ENCODE measurements around the gene RASGRP2. TPM values are rescaled to one million over a fixed set of nuclear protein-coding genes. Genes with fewer than 3 reads are reported as not detected.
A peak's percentile ranks its signal among the peaks of the same experiment; 100 is the strongest.

RASGRP2 gene
- 0.48 TPM for polyA plus RNA-seq (2013, experiment 1 of 2; ENCODE audit: insufficient read length)
- 0.61 TPM for polyA plus RNA-seq (2013, experiment 2 of 2; ENCODE audit: insufficient read length)

DNA sequence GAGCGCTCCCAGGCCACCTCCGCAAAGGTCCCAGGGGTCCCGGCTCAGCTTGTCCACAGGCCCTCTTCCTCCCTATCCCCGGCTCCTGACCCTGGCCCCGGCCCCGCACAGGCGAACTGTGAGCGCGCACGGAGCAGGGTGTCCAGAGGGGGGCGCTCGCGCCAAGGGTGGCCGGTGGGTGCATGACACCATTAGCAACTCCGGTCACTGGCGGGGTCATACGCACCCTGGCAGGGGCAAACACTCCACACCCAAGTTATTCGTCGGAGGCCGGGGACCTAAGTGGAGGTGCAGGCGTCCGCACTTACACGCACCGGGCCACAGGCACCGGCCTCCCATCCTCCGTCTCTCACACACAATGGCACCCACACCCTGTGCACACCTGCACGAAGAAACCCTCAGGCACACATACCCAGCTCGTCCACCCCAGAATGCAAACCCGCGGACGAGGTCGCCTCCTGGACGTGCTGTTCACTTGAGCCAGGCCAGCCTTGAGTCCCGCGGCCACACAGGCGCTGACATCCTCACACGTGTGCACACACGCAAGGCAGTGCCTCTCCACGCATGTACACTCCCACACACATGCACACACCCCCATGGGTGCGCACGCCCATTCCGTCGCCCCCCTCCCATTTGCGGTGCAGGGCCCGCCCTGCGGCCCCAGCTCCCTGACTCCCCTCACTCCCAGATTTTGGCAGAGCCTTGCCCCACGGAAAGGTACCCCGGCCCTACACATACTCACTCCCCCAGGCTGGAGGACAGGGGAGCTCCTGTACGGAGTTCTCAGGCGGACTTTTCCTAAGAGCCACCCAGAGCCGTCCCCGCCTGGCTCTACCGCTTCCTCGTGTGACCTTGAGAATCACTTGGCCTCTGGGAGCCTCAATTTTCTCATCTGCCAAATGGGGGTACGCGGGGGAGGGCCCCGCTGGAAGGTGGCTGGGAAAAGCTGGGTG, at the start of gene RASGRP2:
Gene RASGRP2 (minus strand): TSS at position 552 of the 953 bp plus-strand sequence. CDS start 1,276 bp downstream, outside the sequence.
- no peak for DNase-seq

DNA sequence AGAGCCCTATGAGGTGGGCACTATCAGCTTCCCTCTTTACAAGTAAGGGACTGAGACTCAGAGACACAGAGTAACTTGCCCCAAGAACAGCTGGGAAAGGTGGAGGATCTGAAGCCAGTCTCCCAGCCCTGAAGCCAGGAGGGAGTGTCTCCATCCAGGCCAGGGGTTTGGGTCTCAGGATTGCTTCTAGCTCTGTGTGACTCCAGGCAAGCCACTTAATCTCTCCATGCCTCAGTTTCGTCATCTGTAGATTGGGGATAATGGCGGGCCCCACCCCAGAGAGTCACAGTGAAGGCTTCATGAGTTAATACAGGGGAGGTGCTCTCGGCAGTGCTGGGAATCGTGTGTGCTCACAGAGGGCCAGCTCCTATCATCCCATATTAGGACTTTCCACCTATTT, 48.5 kb upstream of the RASGRP2 start:
- DNase-seq, result no peak

DNA sequence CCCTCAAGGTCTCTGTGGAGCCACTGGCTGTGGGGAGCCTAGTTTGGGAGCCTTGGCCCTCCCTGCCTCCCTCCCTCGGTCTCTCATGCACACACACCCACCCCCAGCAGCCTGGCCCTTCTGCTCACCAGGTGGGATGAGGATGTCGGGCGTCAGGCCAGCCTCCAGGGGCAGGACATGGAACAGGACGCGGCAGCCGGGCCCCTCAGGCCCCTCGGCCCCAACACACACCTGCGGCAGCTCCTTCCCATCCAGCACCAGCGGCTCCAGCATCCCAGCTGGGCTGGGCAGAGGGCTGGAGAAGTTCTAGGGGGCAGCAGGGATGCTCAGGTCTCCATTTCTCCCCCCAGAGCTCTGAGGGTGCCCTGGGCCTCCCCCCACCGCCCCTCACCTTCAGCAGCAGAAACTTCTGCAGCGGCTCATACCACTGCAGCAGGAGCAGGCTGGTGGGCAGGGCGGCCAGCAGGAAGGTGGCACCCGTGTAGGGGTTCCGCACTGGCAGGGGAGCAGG, 47.9 kb upstream of the RASGRP2 start:
- DNase-seq, result no peak

DNA sequence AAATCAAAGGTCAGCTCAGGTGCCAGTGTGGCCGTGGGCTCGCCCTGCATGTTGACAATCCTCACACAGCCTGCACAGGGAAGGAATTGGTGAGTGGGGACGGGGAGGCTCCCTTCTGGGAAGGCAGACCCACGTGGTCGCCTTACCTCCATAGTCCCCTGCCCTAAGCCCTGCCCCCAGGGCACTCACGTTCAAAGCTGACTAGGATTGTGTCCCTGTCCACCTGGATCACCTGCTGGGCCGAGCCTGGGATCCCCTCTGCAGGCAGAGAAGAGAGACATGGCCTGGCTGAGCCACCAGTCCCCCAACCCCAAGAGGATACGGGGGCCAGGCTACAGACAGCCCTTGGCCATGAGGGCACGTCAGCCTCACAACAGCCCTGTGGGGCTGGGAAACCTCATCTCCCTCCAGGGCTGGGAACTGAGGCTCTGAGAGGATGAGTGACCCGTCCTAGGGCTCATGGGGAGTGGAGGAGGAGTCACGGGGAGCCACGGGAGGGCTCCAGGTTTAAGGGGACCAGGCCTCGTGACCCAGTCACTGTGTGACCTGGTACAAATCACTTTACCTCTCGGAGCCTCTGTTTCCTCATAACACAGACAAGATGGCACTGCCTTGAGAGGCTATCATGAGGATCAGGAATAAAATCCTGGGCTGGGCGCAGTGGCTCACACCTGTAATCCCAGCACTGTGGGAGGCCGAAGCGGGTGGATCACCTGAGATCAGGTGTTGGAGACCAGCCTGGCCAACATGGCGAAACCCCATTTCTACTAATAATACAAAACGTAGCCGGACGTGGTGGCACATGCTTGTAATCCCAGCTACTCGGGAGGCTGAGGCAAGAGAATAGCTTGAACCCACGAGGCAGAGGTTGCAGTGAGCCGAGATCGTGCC, 46.5 kb upstream of the RASGRP2 start:
- DNase-seq, result no peak

DNA sequence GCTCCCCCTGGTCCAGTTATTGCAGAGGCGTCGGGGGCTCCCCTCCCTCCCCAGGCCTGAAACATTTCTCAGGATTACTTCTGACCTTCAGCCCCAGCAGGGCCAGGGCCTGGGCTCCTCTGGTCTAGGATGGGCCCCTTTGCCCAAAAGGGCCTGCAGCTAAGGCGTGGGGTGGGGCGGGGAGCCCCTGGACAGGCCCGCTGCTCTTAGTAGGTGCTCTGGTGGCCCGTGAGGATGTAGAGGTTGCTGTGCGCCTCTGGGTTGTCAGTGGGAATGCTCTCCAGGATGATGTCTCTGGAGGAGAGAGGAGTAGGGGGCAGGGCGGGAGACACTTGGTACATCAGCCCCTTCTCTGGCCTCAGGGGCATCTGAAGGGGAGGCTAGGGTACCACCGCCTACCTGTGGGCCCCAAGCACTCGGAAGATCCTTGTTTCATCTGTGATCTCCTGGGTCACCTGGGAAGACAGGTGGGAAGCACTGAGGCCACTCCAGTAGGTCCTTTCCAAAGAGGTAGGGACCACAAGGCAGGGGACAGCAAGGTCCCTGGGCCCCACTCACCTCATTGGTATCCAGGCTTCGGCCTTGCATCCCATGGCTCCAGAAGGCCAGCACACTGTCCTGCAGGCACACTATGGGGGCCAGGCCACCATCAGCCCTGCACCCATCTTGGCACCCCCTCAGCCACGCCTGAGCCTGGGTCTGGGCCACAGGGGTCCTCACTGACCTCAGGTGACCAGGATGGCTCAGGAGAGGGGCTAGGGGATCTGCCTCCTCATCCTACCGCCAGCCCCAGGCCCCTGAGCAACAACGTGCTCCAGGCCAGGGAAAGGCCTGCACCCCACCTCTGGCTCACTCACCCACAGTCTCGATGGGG, 45.6 kb upstream of the RASGRP2 start:
- no peak for DNase-seq

DNA sequence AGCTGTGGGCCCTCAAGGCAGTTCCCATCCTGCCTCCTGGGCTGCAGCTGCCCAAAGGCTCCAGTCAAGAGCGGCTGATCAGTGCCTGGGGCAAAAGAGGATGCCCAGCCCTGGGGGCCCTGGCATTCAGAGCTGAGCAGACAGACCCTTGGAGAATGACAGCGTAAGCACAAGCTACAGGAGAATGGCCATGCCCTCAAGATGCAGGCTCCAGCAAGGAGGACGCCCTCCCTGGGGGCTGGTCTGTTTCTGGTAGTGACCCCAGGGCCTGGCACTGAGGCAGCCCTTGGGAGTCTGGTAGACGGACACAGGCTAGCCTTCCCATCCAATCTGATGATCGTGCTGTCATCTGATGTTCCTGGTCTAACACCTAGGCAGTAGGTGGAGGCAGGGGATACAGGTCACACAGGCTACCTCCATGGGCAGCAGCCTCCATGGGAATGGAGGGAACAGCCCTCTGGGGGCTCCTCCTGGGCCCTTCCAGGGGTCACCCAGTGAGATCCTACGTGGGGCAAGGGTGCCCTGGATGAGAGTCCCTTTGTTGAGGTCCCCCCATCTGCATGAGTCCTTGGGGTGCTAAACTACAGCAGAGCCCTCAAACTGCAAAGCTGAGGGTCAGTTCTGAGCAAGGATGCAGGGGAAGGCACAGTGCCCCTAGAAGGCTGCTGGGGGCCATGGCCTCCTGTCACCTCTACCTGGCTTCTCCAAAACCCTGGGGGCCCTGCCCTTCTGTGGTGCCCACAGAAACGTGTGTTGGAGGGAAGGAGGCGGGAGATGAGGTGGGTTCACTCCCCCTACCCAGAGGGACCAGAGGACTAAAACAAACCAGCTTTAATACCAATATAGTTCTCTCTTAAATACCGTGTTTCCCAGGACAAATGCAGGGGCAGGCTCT, 44.6 kb upstream of the RASGRP2 start:
- DNase-seq, result no peak

DNA sequence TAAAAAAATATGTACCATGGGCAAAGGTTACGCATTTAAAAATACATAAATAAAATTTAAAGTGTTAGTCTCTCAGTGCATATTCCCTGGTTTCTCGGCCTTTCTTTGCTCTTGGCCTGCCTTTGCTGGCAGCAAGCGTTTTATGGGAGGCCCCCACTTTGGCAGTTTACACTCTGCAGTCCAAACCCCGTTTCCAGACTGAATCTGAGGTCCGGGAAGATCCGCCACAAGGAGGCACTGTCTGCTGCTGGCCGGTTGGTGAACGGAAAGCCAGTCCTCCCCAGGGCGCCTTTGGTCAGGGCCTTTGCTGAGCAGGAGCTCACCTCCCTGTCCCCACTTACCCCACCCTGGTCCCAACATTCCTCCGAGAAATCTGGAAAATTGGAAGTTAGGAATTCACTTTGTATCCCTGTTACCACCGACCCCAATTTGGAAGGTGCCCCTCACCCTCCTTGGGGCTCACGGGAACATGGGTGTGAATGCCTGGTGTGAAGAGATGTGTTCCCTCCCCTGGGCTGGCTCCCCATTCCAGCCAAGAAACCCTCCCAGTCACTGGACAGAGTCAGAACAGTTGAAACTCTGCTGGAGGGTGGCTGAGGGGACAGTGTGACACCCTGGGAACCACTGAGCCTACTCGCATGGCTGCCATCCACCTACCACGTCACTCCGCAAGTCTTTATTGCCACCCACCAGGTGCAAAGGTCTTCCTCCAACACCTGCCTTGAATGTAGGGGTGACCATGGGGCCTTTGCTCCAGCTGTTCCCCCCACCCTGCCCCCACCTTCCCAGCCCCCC, 43.8 kb upstream of the RASGRP2 start:
- DNase-seq, result no peak

DNA sequence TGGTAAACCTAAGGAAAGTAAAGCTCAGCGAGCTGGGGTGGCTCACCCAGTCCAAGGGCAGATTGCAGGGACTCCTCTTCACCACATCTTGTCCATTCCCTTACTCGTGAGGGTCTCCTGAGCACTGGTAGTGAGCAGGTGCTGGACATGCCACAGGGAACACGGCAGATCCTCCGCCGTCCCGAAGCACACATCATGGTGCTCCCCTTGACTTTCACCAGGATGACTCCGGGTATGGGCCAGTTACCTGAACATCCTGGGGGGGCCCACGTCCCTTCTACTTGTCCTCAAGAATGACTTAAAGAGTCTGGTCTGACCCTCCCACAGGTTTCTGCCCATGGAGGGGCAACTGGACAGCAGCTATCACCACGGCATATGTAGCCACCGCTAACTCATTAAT, 42.4 kb upstream of the RASGRP2 start:
- DNase-seq, result no peak

DNA sequence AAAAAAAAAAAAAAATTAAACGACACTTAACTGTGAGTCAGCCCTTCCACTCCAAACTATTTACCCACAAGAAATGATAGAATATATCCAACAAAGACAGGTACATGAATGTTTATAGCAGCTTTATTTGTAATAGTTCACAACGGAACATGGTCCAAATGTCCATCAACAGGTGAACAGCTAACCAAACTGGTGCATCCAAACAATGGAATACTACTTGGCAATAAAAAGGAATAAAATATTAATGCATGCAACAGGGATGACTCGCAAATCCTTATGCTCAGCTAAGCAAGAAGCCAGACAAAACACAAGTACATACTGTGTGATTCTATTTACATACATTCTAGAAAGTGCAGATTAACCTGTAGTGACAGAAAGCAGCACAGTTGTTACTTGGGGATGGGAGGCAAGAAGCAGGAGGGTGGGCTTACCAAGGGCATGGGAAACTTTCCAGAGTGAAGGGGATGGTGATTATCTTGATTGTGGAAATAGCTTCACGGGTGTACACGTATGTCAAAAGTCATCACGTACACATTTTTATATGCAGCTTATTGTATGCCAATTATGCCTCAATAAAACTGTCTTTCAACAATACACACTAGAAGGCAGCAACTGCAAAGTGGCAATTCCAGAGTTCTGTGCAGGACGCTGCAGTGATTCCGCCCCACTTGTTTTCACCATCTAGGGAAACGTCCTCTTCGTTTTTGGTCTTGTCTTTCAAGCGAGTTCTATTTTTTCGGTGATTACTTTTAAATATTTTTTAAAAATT, 41.1 kb upstream of the RASGRP2 start:
- DNase-seq, result no peak

DNA sequence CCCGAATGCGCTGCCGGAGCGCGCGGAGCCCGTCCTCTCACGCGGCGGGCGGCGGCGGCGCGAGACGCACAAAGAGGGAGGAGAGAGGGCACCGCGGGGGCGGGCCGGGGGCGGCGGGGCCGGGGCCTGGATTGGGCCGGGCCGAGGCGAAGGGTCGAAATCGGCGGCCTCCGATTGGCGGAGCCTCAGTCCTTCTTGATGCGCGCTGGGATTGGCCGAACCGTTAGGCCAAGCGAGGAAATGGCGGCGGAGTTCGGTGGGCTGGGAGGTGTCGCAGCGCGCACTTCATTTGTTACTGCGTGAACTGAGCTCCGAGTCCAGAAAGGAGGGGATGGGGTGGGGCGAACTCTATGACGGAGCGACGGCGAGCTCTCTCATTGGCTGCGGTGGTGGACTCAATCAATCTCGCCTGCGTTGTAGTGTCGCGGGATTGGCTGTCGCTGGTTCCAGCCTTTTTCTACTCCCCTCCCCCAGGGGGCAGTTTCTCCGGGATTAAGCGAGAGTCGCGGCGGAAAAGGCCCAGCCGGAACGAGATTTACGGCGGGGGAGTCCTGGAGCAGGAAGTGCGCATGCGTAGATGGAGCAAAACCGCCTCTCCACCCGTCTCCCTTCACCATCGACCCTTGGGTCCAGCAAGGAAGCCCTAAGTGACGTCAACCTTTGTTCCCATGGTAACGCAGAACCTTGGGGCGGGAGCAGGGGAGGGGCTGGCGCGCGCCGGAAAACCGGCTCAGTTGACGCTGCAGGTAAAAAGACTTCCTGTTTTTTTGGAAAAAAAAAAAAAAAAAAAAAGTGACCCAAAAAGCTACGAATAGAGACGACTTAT, 34.7 kb upstream of the RASGRP2 start, which contains the start of gene SF1:
Gene SF1 (minus strand): TSS at position 70 of the 826 bp plus-strand sequence. CDS start 150 bp downstream, outside the sequence.
- DNase-seq, result peak; percentile 100

DNA sequence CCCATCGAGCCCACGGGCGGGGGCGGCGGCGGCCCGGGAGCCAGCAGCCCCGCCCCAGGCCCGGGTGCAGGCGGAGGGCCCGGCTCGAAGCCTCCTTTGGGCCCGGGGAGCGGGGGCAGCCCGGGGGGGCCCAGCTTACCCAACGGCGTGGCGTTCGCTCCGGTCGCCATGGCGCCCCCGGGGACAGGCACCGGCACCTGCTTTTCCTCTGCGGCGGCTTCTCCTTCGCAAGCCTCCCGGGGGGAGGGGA, 34.2 kb upstream of the RASGRP2 start:
- no peak for DNase-seq

DNA sequence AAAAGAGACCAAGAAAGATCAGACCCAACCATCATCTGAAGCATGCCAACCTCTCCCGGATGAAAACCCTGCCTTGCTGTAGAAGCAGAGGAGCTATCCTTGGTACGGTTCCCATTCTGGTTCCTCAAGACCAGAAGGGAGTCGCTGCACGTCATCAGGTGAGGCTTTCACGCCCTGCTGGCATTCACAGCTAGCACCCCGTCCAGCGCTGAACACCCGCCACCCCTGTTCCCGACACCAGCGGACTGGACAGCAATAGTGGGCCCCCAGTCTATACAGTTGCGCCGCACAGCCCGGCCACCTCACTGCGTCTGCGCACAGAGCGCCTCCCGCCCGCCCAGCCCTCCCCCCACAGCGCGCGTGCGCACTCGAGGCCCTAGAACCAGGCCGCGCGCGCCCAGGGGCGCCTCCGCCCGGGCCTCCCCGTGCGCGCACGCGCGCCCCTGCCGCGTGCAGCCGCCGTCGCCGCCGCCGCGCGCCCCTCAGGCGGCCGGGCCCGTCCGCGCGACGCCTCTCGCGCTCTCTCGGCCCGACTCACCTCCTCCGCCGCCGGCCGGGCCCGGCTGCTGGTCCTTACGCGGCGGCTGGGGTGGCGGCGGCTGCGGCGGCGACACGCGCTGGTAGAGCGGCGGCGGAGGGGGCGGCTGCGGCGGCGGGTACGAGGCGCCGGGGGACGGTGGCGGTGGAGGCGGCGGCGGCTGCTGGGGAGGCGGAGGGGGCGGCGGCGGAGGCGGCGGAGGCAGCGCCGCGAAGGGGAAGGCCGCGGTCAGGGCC, 33.7 kb upstream of the RASGRP2 start:
- DNase-seq, result peak; percentile 82

DNA sequence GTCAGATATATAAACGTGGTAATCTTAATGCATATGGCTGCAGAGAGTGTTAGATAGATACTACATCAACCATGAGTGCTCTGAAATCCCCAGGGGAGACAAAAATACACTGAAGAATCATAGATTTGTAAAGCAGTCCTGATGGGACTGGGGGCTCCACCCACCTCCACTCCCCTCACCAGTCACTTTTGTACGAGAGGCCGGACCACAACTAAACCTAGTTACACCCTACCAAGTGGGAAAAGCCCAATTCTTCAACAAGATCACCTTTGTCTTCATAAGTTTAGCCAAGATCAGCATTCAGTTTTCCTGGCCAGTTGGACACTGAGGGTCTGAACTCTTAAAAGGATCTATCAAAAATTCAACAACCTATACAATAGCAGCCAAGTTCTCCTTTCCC, 32.9 kb upstream of the RASGRP2 start:
- DNase-seq, result no peak

DNA sequence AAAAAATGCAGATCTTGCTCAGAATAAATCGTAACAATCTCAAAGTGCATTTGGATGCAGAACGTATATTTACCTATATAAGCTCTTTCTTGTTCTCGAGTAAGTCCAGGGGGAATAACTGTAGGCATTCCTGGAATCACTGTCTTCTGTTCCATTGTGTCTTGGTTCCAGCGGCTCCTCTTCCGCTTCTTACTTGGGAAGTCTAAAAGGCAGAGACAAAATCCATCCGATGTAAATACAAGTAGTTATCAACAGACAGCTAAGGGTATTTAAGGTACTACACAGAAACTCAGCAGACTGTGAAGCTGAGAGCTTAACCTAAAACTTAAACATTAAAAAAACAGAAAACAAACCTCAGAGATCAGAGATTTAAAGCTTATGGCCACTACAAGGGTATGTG, 32.5 kb upstream of the RASGRP2 start:
- DNase-seq, result no peak

DNA sequence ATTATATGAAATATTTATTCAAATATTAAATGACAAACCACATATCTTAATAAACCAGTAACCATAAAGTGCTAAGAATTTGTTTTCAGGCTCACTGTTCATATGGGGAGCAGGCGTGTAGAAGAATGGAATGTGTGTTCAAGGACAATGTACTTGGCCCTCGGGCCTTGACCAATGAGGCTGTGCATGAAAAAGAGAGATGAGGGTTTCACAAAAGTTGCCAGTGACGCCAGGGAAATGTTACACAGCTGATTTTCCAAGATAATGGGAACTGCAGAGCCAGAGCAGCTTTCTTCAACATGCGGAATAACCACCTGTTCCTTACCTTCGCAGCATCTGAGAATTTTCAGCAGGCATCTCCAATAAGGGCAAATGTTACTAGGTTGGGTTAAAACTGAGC, 30.2 kb upstream of the RASGRP2 start:
- DNase-seq, result no peak

DNA sequence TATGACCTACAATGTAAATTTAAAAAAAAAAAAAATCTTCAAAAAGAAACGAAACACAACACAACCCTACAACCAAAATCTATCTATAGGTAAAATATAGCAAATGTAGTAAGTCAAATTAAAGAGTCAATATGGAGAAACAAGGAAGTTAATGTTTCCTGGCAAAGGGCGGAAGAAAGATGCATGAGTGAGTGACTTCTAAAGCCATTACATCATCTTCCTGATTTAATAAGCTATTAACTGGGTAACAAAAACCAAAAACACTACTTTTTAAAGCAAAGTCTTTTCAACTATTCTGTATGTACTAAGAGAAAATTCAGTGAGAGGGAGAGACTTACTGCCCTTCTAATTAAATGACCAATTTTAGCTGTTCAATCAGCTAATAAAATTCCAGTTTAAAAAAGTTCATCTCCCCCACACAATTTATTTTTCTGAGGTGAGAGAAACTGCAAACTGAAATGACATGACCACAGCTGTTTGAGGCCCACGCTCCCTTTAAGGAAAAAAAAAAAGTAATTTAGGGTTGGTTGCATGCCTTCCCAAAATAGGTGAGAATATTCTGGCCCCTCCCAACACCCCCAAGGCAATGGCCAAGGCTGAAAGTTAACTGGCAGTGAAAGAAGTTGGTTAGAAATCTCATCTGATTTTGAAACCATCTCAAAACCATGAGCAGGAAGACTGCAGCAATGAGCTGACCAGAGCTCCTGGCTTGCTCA, 28.5 kb upstream of the RASGRP2 start:
- DNase-seq, result no peak

DNA sequence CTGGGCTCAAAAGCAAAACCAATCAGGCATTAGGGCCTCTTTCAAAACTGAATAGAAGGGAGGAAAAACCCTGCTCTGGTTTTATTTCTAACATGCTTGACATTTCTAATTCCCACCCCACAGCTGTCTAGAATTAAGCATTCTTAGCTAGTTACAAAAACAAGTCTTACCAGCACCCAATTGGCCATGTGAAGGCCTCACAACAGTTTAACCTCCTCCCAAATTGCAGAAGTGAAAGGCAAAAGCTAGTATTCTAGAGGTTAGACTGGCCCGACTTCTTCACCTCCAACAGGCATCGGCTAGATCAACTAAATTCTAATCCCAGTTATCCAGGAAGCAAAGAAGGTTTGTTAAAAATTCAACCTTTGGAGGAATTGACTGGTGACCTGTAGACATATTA, 27.9 kb upstream of the RASGRP2 start:
- no peak for DNase-seq
